ENCODE results near the gene CDKL2. TPM values are rescaled to one million over a fixed set of nuclear protein-coding genes. Genes with fewer than 3 reads are reported as not detected.

The CDKL2 gene
- total RNA-seq, 1 donor from 2014 or later: not detected

GRCh38 chr4:75564023-75564422 is 66.3 kb downstream of the CDKL2 start:
- Mint-ChIP-seq H3K4me3 (no peak overlapping the region), H3K4me1 (peaks cover 2% of the 10 kb centered on the region), H3K27me3 (peaks cover 9% of the 10 kb centered on the region), H3K36me3 (ENCODE audit: low read depth) (no peaks in the 10 kb centered on the region), H3K27ac (no peak overlapping the region), H3K9me3 (no peaks in the 10 kb centered on the region)
- no peak for TF ChIP-seq CTCF (IDR thresholded peaks at IDR 0.05)
- intact Hi-C loops (cut with micrococcal nuclease): no loop called here
- POLR2A ChIA-PET: no interaction called here
- CTCF ChIA-PET: no interaction called here
- no peak for ATAC-seq (ENCODE audit: low read depth)
- DNase-seq: no peak

GRCh38 chr4:75561789-75562188 is 68.5 kb downstream of the CDKL2 start:
- H3K27ac Mint-ChIP-seq: no peak overlapping the region
- no peak for DNase-seq
- peaks cover 4% of the 10 kb centered on the region for H3K4me1 Mint-ChIP-seq
- H3K27me3 Mint-ChIP-seq: peaks cover 12% of the 10 kb centered on the region
- TF ChIP-seq CTCF (IDR thresholded peaks at IDR 0.05): no peak
- no peak for ATAC-seq (ENCODE audit: low read depth)
- no peaks in the 10 kb centered on the region for H3K9me3 Mint-ChIP-seq
- no peak overlapping the region for H3K4me3 Mint-ChIP-seq
- intact Hi-C loops (cut with micrococcal nuclease): no loop called here
- H3K36me3 Mint-ChIP-seq (ENCODE audit: low read depth): no peaks in the 10 kb centered on the region
- POLR2A ChIA-PET: interaction anchor here (0.7 kb wide), 1 partner anchor 354 kb away, joined by 12 read pairs; no protein-coding TSS in a partner anchor
- CTCF ChIA-PET: no interaction called here

- no peaks in the 10 kb centered on the region for H3K36me3 Mint-ChIP-seq (ENCODE audit: low read depth)
- peaks cover 17% of the 10 kb centered on the region for H3K4me1 Mint-ChIP-seq
- intact Hi-C loops (cut with micrococcal nuclease): no loop called here
- CTCF ChIA-PET: no interaction called here
- H3K27me3 Mint-ChIP-seq: peaks cover 7% of the 10 kb centered on the region
- POLR2A ChIA-PET: no interaction called here
- no peak for TF ChIP-seq CTCF (IDR thresholded peaks at IDR 0.05)
- H3K27ac Mint-ChIP-seq: no peak overlapping the region
- DNase-seq: no peak
- ATAC-seq (ENCODE audit: low read depth): no peak
- H3K4me3 Mint-ChIP-seq: no peak overlapping the region
- no peaks in the 10 kb centered on the region for H3K9me3 Mint-ChIP-seq
These were observed 72.6 kb downstream of the CDKL2 start for GRCh38 chr4:75557696-75558095.

- no peaks in the 10 kb centered on the region for H3K36me3 Mint-ChIP-seq (ENCODE audit: low read depth)
- CTCF ChIA-PET: no interaction called here
- intact Hi-C loops (cut with micrococcal nuclease): no loop called here
- no peak for DNase-seq
- no peak within 1 kb of the TSS for H3K27ac Mint-ChIP-seq
- no peaks in the 10 kb centered on the region for H3K9me3 Mint-ChIP-seq
- no peak within 1 kb of the TSS for H3K4me3 Mint-ChIP-seq
- ATAC-seq (ENCODE audit: low read depth): peak; percentile 91
- H3K27me3 Mint-ChIP-seq: peaks cover 4% of the 10 kb centered on the region
- peaks cover 17% of the 10 kb centered on the region for H3K4me1 Mint-ChIP-seq
- TF ChIP-seq CTCF (IDR thresholded peaks at IDR 0.05): no peak
- POLR2A ChIA-PET: interaction anchor here (1.3 kb wide), 1 partner anchor 41 kb away, joined by 7 read pairs; the partner anchor contains the start of genes RCHY1 and THAP6
These were observed 74.8 kb downstream of the CDKL2 start, which contains the start of gene ODAPH for GRCh38 chr4:75555294-75556164. Gene ODAPH, plus strand, starts transcription at chr4:75556066. Its CDS starts 17 bp downstream, at chr4:75556083.

GRCh38 chr4:75552452-75552851 is 77.9 kb downstream of the CDKL2 start:
- no peak for DNase-seq
- Mint-ChIP-seq H3K4me3 (no peak overlapping the region), H3K9me3 (no peaks in the 10 kb centered on the region), H3K4me1 (peaks cover 13% of the 10 kb centered on the region), H3K27me3 (no peaks in the 10 kb centered on the region), H3K36me3 (ENCODE audit: low read depth) (no peaks in the 10 kb centered on the region), H3K27ac (no peak overlapping the region)
- TF ChIP-seq CTCF (IDR thresholded peaks at IDR 0.05): no peak
- no peak for ATAC-seq (ENCODE audit: low read depth)
- CTCF ChIA-PET: no interaction called here
- POLR2A ChIA-PET: no interaction called here
- intact Hi-C loops (cut with micrococcal nuclease): no loop called here

Data from activated B cell treated with CpG ODN at 0.5 μM for 24 hours (primary cell).